Inferior parietal cortex (tissue), 1 donor: Measurements from ENCODE around the gene MEF2D.

Experiments
- DNase-seq: peaks from one replicate; pipeline ENCODE4 v3.0.0-alpha.2; 2016; ENCODE audit errors: extremely low spot score

MEF2D gene

GRCh38 chr1:156428746-156429288 is 71.8 kb downstream of the MEF2D start:
- no peak for DNase-seq

GRCh38 chr1:156427957-156428356 is 72.6 kb downstream of the MEF2D start:
- no peak for DNase-seq

- no peak for DNase-seq
Observed at GRCh38 chr1:156425943-156426342, 74.6 kb downstream of the MEF2D start.

- DNase-seq = no peak
Observed at GRCh38 chr1:156424806-156425432, 75.7 kb downstream of the MEF2D start.

- no peak for DNase-seq
Observed at GRCh38 chr1:156423422-156424352, 76.9 kb downstream of the MEF2D start.

- DNase-seq = no peak
Observed at GRCh38 chr1:156422602-156423091, 77.9 kb downstream of the MEF2D start.

GRCh38 chr1:156421939-156422601 is 78.5 kb downstream of the MEF2D start:
- DNase-seq = no peak

- DNase-seq = peak; percentile 91
Observed at GRCh38 chr1:156421062-156421938, 79.3 kb downstream of the MEF2D start.

GRCh38 chr1:156420205-156421061 is 80.1 kb downstream of the MEF2D start:
- DNase-seq = no peak

GRCh38 chr1:156419854-156420204 is 80.7 kb downstream of the MEF2D start:
- DNase-seq = peak; percentile 10

GRCh38 chr1:156418416-156419070 is 82.0 kb downstream of the MEF2D start:
- no peak for DNase-seq

- no peak for DNase-seq
Observed at GRCh38 chr1:156417401-156418020, 83.1 kb downstream of the MEF2D start.

GRCh38 chr1:156416993-156417392 is 83.6 kb downstream of the MEF2D start:
- DNase-seq = no peak

GRCh38 chr1:156414461-156415064 is 86.0 kb downstream of the MEF2D start:
- DNase-seq = peak; percentile 40
